GM21367 (cell line): ENCODE data around the gene LENEP.

Experiments
- ATAC-seq: cut with Tn5 transposase; IDR thresholded peaks from one replicate; pipeline ENCODE4 v1.9.1; 2021; ENCODE audit not compliant: unreplicated experiment

Gene LENEP

DNA sequence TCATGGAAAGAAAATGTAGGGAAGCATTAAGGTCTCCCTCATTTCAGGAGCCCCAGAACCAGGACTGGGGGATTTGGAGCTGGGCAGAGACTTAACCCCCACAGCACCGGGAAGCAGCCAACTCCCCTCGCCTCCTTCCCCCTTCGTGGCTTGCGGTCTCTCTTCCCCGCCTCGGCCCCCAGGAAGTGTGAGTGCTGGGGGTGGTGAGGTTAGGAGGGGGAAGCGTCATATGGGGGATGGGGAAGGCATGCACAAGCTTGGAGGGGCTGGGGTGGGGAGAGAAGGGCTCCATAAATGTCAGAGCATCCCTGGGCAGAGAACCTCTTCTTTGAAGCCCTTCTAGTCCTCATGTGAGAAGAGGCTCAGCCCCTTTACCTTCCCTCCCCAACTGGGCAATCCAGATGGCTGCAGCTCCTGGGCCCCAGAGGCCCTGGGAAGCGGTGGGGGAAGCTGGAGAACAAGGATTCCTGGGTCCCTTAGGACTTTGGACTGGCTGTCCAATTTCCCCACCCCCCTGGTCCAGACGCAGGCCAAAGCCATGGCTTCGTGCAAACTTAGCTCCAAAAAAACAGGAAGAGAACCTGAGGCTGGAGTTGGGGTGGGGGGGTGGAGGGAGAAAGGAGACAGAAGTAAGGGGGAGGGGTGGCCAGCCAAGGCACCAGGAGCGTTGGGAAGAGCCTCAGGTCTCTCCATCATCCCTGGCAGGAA, 17.0 kb downstream of the LENEP start:
- no peak for ATAC-seq

- ATAC-seq: no peak
These were observed 17.6 kb downstream of the LENEP start for GRCh38 chr1:155011004-155011416.

GRCh38 chr1:155011437-155012025, 18.1 kb downstream of the LENEP start:
- no peak for ATAC-seq

DNA sequence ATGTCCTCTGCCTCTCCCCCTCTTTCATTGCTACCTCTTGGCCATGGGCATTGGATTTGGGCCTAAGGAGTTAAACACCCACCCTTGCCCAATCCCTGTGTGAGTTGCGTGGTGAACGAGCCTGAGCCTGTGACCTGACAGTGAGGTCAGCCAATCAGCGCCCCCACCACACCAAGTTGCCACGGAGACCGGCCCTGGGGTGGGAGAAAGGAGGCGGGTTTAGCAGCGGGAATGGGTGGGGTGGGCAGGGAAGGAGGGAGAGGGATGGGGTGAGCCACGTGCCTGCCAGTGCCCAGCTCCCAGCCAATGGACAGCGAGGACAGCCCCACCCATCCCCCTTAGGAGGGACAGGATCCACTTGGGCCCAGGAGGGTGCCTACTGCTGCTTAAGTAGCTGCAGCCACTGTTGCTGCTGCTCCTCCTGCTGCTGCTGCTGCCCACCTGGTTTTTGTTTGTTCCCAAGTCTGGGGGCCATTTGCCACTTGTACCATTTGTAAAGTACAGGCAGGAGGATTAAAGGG, 18.7 kb downstream of the LENEP start:
- no peak for ATAC-seq

- ATAC-seq: no peak
These were observed 19.6 kb downstream of the LENEP start for GRCh38 chr1:155012776-155013602.

DNA sequence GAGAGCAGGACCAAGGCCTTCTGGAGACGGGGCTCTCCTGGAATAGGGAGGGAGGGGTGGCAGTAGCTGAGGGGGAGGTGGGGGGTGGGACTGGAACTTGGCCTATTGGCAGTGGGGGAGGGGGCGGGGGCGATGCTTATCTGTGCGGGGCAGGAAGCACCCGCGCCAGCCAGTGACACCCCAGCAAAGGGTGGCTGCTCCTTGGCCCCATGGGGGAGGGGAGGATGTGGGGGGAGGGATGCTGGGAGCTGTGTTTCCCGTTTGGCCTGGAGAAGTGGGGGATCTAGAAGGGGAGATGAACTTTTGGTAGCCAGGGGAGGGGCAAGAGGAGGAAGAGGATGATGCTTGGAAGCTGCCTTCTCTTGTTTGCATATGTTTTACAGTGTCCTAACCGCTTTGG, 20.2 kb downstream of the LENEP start:
- no peak for ATAC-seq

DNA sequence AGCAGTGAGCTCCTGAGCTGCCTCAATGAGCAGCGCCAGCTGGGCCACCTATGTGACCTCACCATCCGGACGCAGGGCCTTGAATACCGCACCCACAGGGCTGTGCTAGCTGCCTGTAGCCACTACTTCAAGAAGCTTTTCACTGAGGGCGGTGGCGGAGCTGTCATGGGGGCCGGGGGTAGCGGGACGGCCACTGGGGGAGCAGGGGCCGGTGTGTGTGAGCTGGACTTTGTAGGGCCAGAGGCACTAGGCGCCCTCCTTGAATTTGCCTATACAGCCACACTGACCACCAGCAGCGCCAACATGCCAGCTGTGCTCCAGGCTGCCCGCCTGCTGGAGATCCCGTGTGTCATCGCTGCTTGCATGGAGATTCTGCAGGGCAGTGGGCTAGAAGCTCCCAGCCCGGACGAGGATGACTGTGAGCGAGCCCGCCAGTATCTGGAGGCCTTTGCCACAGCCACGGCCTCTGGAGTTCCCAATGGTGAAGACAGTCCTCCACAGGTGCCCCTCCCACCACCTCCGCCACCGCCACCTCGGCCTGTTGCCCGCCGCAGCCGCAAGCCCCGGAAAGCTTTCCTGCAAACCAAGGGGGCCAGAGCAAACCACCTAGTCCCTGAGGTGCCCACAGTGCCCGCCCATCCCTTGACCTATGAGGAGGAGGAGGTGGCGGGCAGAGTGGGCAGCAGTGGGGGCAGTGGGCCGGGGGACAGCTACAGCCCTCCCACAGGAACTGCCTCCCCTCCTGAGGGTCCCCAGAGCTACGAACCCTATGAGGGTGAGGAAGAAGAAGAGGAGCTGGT, 21.5 kb downstream of the LENEP start:
- no peak for ATAC-seq

- ATAC-seq: no peak
These were observed 22.3 kb downstream of the LENEP start for GRCh38 chr1:155015527-155016230.

GRCh38 chr1:155016231-155016831, 22.9 kb downstream of the LENEP start:
- ATAC-seq: no peak

DNA sequence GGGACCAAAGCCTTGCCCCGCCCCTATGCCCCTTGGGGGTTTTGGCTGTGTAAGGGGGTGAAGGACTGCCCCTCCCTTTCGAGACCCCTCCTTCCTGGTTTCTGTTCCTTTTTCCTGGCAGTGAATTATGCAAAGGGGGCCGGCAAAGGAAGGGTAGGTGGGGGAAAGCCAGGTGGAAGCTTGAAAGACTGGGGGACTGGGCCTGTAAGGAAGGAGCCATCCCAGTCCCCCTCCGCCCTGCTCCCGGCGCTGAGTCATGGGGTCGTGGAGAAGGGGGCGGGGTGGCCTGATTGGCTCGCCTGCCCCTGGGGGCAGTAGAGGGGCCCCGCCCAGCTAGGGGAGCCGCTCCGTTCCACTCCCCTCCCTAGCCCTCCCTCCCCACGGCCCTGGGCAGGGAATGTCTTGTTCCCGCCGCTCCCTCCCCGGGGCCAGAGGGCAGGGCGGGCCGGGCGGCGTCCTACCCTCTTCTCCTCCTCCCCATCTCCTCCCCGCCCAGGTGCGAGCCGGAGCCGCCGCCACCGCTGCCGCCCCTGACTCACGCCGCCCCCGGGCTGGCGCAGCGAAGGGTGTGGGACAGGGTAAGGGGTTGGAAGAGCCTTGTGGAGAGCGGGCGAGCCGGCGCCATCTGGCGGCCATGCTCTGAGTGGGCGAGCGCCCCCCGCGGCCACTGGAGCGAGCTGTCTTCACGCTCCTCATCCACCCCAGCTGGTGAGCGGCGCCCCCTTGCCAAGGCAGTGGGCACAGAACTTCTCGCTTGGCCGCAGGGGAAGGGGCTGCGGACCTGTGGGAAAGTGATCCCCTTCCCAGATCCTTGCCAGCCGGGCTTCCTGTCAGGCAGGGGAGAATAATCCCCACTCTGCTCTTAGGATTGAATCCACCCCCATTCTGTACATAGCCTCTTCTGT, 23.9 kb downstream of the LENEP start:
- ATAC-seq: peak; percentile 57

GRCh38 chr1:155017946-155018316, 24.5 kb downstream of the LENEP start:
- no peak for ATAC-seq

DNA sequence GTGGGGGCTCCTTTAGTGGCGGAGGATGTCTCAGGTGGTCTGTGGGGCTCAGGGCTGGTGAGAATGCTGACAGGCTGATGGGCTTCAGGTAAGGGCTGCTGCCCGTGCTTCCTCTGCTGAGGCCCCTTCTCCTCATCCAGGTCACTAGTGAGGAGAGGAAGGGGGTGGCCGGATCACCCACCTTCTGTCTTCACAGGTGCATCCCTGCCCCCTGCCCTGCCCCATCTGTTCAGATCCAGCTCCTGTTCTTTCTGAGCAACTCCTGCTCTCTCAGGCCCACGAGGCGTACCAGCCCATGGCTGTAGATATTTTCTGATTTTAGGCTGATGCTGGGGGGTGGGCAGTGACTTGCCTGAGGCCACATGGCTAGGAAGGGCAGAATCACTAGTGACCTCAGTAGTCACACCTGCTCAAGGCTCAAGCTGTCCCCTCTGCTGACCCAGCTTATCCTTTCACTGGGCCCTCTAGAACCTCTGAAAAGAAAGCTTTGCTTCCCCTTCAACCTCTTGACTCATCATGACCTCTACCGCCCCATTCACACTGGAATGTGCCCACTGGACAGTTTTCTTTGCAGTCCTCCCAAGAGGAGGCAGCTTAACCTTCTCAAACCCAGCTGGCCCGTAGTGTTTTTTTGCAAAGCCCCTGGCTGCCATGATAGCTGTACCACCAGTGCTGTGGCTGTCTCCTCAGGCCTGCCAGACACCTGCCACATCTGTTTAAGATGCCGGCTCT, 25.4 kb downstream of the LENEP start:
- ATAC-seq: no peak

GRCh38 chr1:155019377-155020245, 26.2 kb downstream of the LENEP start:
- no peak for ATAC-seq

GRCh38 chr1:155022136-155022926, 28.9 kb downstream of the LENEP start:
- no peak for ATAC-seq

GRCh38 chr1:155022927-155023236, 29.5 kb downstream of the LENEP start:
- no peak for ATAC-seq

- ATAC-seq: no peak
These were observed 30.2 kb downstream of the LENEP start for GRCh38 chr1:155023627-155024026.

GRCh38 chr1:155024315-155024714, 30.9 kb downstream of the LENEP start:
- no peak for ATAC-seq
